ENCODE results near the gene ADAT3.
"Not testable (repeated sequence)": the region's sequence is repeated elsewhere in the genome, so short reads cannot be mapped to it uniquely, and the experiment has no call there.

Gene ADAT3

GRCh38 chr19:1866693-1867348, 38.4 kb upstream of the ADAT3 start:
- DNase-seq = no peak

GRCh38 chr19:1867349-1867724, 37.9 kb upstream of the ADAT3 start:
- DNase-seq = no peak

GRCh38 chr19:1868971-1869370, 36.2 kb upstream of the ADAT3 start:
- no peak for DNase-seq

- no peak for DNase-seq
These were observed 34.0 kb upstream of the ADAT3 start for GRCh38 chr19:1871140-1871597.

- DNase-seq = no peak
These were observed 33.6 kb upstream of the ADAT3 start for GRCh38 chr19:1871630-1872029.

- no peak for DNase-seq
These were observed 32.2 kb upstream of the ADAT3 start for GRCh38 chr19:1872807-1873523.

GRCh38 chr19:1873524-1874473, 31.4 kb upstream of the ADAT3 start:
- DNase-seq = no peak

- no peak for DNase-seq
These were observed 30.5 kb upstream of the ADAT3 start for GRCh38 chr19:1874554-1875185.

- DNase-seq = not testable (repeated sequence)
These were observed 29.9 kb upstream of the ADAT3 start for GRCh38 chr19:1875265-1875645.

GRCh38 chr19:1875646-1876495, 29.3 kb upstream of the ADAT3 start:
- DNase-seq = peak; percentile 91

GRCh38 chr19:1876496-1877279, 28.5 kb upstream of the ADAT3 start:
- not testable (repeated sequence) for DNase-seq

GRCh38 chr19:1877280-1877660, 27.9 kb upstream of the ADAT3 start:
- not testable (repeated sequence) for DNase-seq

GRCh38 chr19:1878583-1878982, 26.6 kb upstream of the ADAT3 start:
- DNase-seq = not testable (repeated sequence)

GRCh38 chr19:1879982-1880381, 25.2 kb upstream of the ADAT3 start:
- not testable (repeated sequence) for DNase-seq

GRCh38 chr19:1880611-1881392, 24.4 kb upstream of the ADAT3 start:
- no peak for DNase-seq

GRCh38 chr19:1881393-1882088, 23.7 kb upstream of the ADAT3 start:
- not testable (repeated sequence) for DNase-seq

- DNase-seq = no peak
These were observed 23.0 kb upstream of the ADAT3 start for GRCh38 chr19:1882089-1882785.
